HCT116 (cell line): Measurements from ENCODE around the gene ZHX3. TPM values are rescaled to one million over a fixed set of nuclear protein-coding genes. Genes with fewer than 3 reads are reported as not detected.

Experiments used
- ATAC-seq: fragments of 200-7000 bp; cut with Tn5 transposase; 2 replicates; pipeline ENCODE4 v1.9.1; 2020; ENCODE audit warnings: mild to moderate bottlenecking, moderate library complexity
- BruUV-seq: library from RNA; stranded (reverse); fragments of 400-500 nt; replicated peaks from 2 replicates; lab custom pipeline; 2021; lab: Mats Ljungman, UMichigan
- CTCF ChIA-PET: fragments of 300-600 bp; sonication (Branson Sonifier 250); formaldehyde crosslinking; loops from one replicate; lab custom pipeline; 2021; ENCODE audit warnings: antibody characterized with exemption; lab: Charles Lee
- POLR2A ChIA-PET: fragments of 300-600, 350-600 bp; sonication (Branson Sonifier 250); formaldehyde crosslinking; loops from one replicate; lab custom pipeline; 2021; ENCODE audit warnings: antibody characterized with exemption; lab: Charles Lee
- RAD21 ChIA-PET, 2 experiments: fragments of 300-600 bp; sonication (Branson Sonifier 250); formaldehyde crosslinking; loops; one replicate each; lab custom pipeline; 2023; ENCODE audit warnings: low total read pairs in 2 of 2; ENCODE audit not compliant: uncharacterized antibody in 2 of 2, unreplicated experiment in 2 of 2, low non-redundant PET in 1 of 2; lab: Charles Lee
- DNase-seq: peaks from one replicate; pipeline ENCODE4 v3.0.0-alpha.2; 2010; ENCODE audit warnings: low read depth, low spot score
- H2AFZ ChIP-seq: fragments of 200-600 bp; shearing (Covaris generic), sonication (generic); 2 replicates; pipeline ENCODE4 v1.6.1; 2017; ENCODE audit warnings: low read depth, mixed run types, mixed read lengths, antibody characterized with exemption, low read length; ENCODE audit not compliant: poor library complexity, severe bottlenecking
- H3K27ac ChIP-seq: 2 replicates; pipeline ENCODE4 v1.5.1; 2012; ENCODE audit warnings: low read depth, low read length
- H3K27me3 ChIP-seq: fragments of 200-600 bp; sonication (generic); 2 replicates; pipeline ENCODE4 v1.6.1; 2016; ENCODE audit warnings: mixed run types, low read length, mixed read lengths; ENCODE audit not compliant: insufficient read depth
- H3K36me3 ChIP-seq, 2 experiments: fragments of 200-500 bp in 1 of 2; fragments of 200-600 bp in 1 of 2; sonication (Bioruptor generic) in 1 of 2; sonication (generic) in 1 of 2; 2 replicates each; pipeline versions ENCODE4 v1.5.1 to v1.6.1; 2014 to 2016; ENCODE audit warnings: low read length in 2 of 2, inconsistent platforms in 1 of 2, mixed read lengths in 1 of 2, mixed run types in 1 of 2; ENCODE audit not compliant: insufficient read depth in 2 of 2, control insufficient read depth in 1 of 2
- H3K4me1 ChIP-seq, 2 experiments: fragments of 200-600 bp in 1 of 2; sonication (generic) in 1 of 2; 2 replicates each; pipeline versions ENCODE4 v1.5.1 to v1.6.1; 2012 to 2017; ENCODE audit warnings: low read length in 2 of 2, inconsistent platforms in 1 of 2, mild to moderate bottlenecking in 1 of 2, mixed read lengths in 1 of 2, mixed run types in 1 of 2, moderate library complexity in 1 of 2; ENCODE audit not compliant: insufficient read depth in 2 of 2, control insufficient read depth in 1 of 2
- H3K4me2 ChIP-seq: fragments of 200-600 bp; sonication (generic); 2 replicates; pipeline ENCODE4 v1.6.1; 2017; ENCODE audit warnings: mixed run types, low read length, mixed read lengths
- H3K4me3 ChIP-seq, 2 experiments: fragments of 200-600 bp in 1 of 2; sonication (generic) in 1 of 2; replicated peaks in 1 of 2; 2 replicates each; pipeline ENCODE4 v1.5.1; 2011 to 2016; ENCODE audit warnings: low read length in 2 of 2, control low read depth in 1 of 2, low read depth in 1 of 2, mild to moderate bottlenecking in 1 of 2, mixed read lengths in 1 of 2, mixed run types in 1 of 2
- H3K79me2 ChIP-seq: fragments of 200-600 bp; sonication (generic); 2 replicates; pipeline ENCODE4 v1.6.1; 2017; ENCODE audit warnings: mild to moderate bottlenecking, mixed run types, low read length, moderate library complexity, mixed read lengths; ENCODE audit not compliant: insufficient read depth
- H3K9ac ChIP-seq: fragments of 200-600 bp; sonication (generic); 2 replicates; pipeline ENCODE4 v1.6.1; 2016; ENCODE audit warnings: low read length, mixed read lengths
- H3K9me2 ChIP-seq: fragments of 200-600 bp; sonication (generic), shearing (Covaris generic); 2 replicates; pipeline ENCODE4 v1.6.1; 2017; ENCODE audit warnings: mixed run types, mild to moderate bottlenecking, moderate library complexity; ENCODE audit not compliant: insufficient read depth
- H3K9me3 ChIP-seq, 2 experiments: fragments of 200-500 bp in 1 of 2; fragments of 200-600 bp in 1 of 2; sonication (Bioruptor generic) in 1 of 2; sonication (generic) in 1 of 2; 2 replicates each; pipeline ENCODE4 v1.6.1; 2014 to 2017; ENCODE audit warnings: low read length in 2 of 2, mixed read lengths in 2 of 2, inconsistent platforms in 1 of 2, low read depth in 1 of 2, mild to moderate bottlenecking in 1 of 2, mixed run types in 1 of 2, moderate library complexity in 1 of 2; ENCODE audit not compliant: control insufficient read depth in 1 of 2, insufficient read depth in 1 of 2
- H4K20me1 ChIP-seq: fragments of 200-600 bp; sonication (generic), shearing (Covaris generic); 2 replicates; pipeline ENCODE4 v1.6.1; 2017; ENCODE audit warnings: mixed run types, mild to moderate bottlenecking, moderate library complexity; ENCODE audit not compliant: insufficient read depth
- CBX3 ChIP-seq: IDR thresholded peaks from 2 replicates; pipeline ENCODE4 v1.6.1; 2012; ENCODE audit warnings: low read depth
- CEBPB ChIP-seq: IDR thresholded peaks from 2 replicates; pipeline ENCODE4 v1.6.1; 2012; ENCODE audit warnings: low read depth
- EGR1 ChIP-seq: IDR thresholded peaks from 2 replicates; pipeline ENCODE4 v1.6.1; 2012; ENCODE audit warnings: low read depth
- EZH2phosphoT487 ChIP-seq: fragments of 200-600 bp; IDR thresholded peaks from 2 replicates; pipeline ENCODE4 v1.6.1; 2018; ENCODE audit warnings: antibody characterized with exemption, borderline replicate concordance
- POLR2A ChIP-seq: IDR thresholded peaks from 2 replicates; pipeline ENCODE4 v1.7.0; 2011; ENCODE audit warnings: borderline replicate concordance; ENCODE audit not compliant: insufficient read depth, insufficient read length; ENCODE audit errors: extremely low read depth
- RAD21 ChIP-seq: IDR thresholded peaks from 2 replicates; pipeline ENCODE4 v1.6.1; 2012; ENCODE audit warnings: low read depth, mild to moderate bottlenecking
- SIN3A ChIP-seq: IDR thresholded peaks from 2 replicates; pipeline ENCODE4 v1.6.1; 2012; ENCODE audit warnings: low read depth
- SP1 ChIP-seq: IDR thresholded peaks from 2 replicates; pipeline ENCODE4 v1.6.1; 2012; ENCODE audit warnings: low read depth
- SRF ChIP-seq: IDR thresholded peaks from 2 replicates; pipeline ENCODE4 v1.6.1; 2012; ENCODE audit warnings: low read depth
- ZNF274 ChIP-seq: fragments of 200-500 bp; sonication (Bioruptor generic); IDR thresholded peaks from 2 replicates; pipeline ENCODE4 v1.6.1; 2014; ENCODE audit warnings: mild to moderate bottlenecking, low read depth, low read length, inconsistent platforms
- intact Hi-C: fragments of 100-400 bp; cut with micrococcal nuclease; formaldehyde crosslinking; loops from 2 replicates; pipeline ENCODE4 v1.10.0; 2022
- total RNA-seq: library from RNA; stranded (reverse); gene quantifications from one replicate; pipeline ENCODE4 v1.2.1, GENCODE V29; 2021; ENCODE audit not compliant: unreplicated experiment
- TF ChIP-seq, protein P1 (sequence below): IDR thresholded peaks from 2 replicates; pipeline ENCODE4 v1.6.1; 2011; ENCODE audit warnings: mild to moderate bottlenecking, low read length, moderate library complexity; ENCODE audit not compliant: insufficient replicate concordance; ENCODE audit errors: extremely low read depth
- TF ChIP-seq, protein P2 (sequence below): IDR thresholded peaks from 2 replicates; pipeline ENCODE4 v1.6.1; 2012; ENCODE audit warnings: low read depth

Gene ZHX3
- total RNA-seq, 1 experiment from 2014 or later = 13.3 TPM

DNA sequence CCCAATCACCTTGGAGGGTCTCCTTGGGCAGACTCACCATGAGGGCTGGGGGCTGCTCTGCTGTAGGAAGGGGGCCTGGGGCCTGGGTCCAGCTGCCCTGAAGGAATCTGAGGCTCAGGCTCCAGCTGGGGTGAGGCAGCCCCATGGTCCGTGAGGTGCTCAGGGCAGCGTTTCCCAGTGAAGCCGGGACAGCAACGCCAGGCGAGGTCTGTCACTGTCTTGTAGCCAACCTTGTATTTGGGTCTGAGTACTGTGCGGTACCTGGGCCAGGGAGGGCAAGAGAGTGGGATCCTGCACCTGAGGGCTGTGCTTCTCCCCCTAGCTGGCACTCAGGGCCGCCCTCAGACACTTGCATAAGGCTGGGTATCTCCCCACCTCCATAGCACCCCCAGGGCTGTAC, 46.1 kb upstream of the ZHX3 start:
- H3K27ac ChIP-seq = no peak overlapping the region
- no peaks in the 10 kb centered on the region for H3K36me3 ChIP-seq
- ChIA-PET RAD21 (no interaction called here), CTCF (no interaction called here), POLR2A (no interaction called here)
- no peak overlapping the region for H3K4me3 ChIP-seq
- intact Hi-C loops = no loop called here
- no peak overlapping the region for H3K4me2 ChIP-seq
- H3K9ac ChIP-seq = no peak overlapping the region
- no peak overlapping the region for H2AFZ ChIP-seq
- H4K20me1 ChIP-seq = no peaks in the 10 kb centered on the region
- DNase-seq = no peak
- H3K79me2 ChIP-seq = no peaks in the 10 kb centered on the region
- H3K9me3 ChIP-seq = no peaks in the 10 kb centered on the region
- BruUV-seq = no TSS peak
- no peaks in the 10 kb centered on the region for H3K27me3 ChIP-seq
- H3K9me2 ChIP-seq = no peaks in the 10 kb centered on the region
- TF ChIP-seq EGR1 = no peak
- no peak for TF ChIP-seq POLR2A
- no peak for TF ChIP-seq EZH2phosphoT487
- TF ChIP-seq ZNF274 = no peak
- TF ChIP-seq, protein P1, sequence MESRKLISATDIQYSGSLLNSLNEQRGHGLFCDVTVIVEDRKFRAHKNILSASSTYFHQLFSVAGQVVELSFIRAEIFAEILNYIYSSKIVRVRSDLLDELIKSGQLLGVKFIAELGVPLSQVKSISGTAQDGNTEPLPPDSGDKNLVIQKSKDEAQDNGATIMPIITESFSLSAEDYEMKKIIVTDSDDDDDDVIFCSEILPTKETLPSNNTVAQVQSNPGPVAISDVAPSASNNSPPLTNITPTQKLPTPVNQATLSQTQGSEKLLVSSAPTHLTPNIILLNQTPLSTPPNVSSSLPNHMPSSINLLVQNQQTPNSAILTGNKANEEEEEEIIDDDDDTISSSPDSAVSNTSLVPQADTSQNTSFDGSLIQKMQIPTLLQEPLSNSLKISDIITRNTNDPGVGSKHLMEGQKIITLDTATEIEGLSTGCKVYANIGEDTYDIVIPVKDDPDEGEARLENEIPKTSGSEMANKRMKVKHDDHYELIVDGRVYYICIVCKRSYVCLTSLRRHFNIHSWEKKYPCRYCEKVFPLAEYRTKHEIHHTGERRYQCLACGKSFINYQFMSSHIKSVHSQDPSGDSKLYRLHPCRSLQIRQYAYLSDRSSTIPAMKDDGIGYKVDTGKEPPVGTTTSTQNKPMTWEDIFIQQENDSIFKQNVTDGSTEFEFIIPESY = no peak
- no peak for TF ChIP-seq RAD21
- TF ChIP-seq CBX3 = no peak
- no peak for TF ChIP-seq SRF
- H3K4me1 ChIP-seq = no peaks in the 10 kb centered on the region
- ATAC-seq = no peak

DNA sequence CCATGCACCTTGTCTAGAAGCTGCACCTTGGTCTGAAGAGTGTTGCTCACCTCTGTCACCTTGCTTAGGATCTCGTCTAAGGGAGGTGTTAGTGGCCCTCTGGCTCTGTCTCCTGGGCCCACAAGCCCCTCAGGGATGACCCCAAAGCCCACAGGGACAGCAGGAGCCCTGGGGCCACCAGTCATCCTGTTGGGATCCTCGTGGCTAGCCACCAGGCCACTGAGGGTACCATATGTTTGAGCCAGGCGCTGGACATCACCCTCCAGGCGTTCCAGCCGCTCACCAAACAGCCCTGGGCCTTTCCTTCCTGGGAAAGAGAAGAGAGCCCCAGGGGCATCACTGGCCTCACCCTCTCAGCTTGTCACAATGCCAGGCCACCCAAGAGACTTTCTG, 45.2 kb upstream of the ZHX3 start:
- ChIA-PET POLR2A (no interaction called here), RAD21 (no interaction called here), CTCF (no interaction called here)
- H2AFZ ChIP-seq = no peak overlapping the region
- H3K4me3 ChIP-seq = no peak overlapping the region
- no peaks in the 10 kb centered on the region for H3K9me3 ChIP-seq
- no peaks in the 10 kb centered on the region for H3K9me2 ChIP-seq
- H3K27me3 ChIP-seq = no peaks in the 10 kb centered on the region
- no peaks in the 10 kb centered on the region for H3K36me3 ChIP-seq
- H3K27ac ChIP-seq = no peak overlapping the region
- H3K79me2 ChIP-seq = no peaks in the 10 kb centered on the region
- no peaks in the 10 kb centered on the region for H3K4me1 ChIP-seq
- intact Hi-C loops = no loop called here
- no peak for DNase-seq
- no peak for ATAC-seq
- BruUV-seq = no TSS peak
- no peak overlapping the region for H3K9ac ChIP-seq
- no peak overlapping the region for H3K4me2 ChIP-seq
- no peaks in the 10 kb centered on the region for H4K20me1 ChIP-seq
- TF ChIP-seq, protein P1 = no peak
- no peak for TF ChIP-seq SRF
- no peak for TF ChIP-seq CEBPB
- TF ChIP-seq, protein P2, sequence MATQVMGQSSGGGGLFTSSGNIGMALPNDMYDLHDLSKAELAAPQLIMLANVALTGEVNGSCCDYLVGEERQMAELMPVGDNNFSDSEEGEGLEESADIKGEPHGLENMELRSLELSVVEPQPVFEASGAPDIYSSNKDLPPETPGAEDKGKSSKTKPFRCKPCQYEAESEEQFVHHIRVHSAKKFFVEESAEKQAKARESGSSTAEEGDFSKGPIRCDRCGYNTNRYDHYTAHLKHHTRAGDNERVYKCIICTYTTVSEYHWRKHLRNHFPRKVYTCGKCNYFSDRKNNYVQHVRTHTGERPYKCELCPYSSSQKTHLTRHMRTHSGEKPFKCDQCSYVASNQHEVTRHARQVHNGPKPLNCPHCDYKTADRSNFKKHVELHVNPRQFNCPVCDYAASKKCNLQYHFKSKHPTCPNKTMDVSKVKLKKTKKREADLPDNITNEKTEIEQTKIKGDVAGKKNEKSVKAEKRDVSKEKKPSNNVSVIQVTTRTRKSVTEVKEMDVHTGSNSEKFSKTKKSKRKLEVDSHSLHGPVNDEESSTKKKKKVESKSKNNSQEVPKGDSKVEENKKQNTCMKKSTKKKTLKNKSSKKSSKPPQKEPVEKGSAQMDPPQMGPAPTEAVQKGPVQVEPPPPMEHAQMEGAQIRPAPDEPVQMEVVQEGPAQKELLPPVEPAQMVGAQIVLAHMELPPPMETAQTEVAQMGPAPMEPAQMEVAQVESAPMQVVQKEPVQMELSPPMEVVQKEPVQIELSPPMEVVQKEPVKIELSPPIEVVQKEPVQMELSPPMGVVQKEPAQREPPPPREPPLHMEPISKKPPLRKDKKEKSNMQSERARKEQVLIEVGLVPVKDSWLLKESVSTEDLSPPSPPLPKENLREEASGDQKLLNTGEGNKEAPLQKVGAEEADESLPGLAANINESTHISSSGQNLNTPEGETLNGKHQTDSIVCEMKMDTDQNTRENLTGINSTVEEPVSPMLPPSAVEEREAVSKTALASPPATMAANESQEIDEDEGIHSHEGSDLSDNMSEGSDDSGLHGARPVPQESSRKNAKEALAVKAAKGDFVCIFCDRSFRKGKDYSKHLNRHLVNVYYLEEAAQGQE = no peak
- TF ChIP-seq SIN3A = no peak
- TF ChIP-seq CBX3 = no peak
- no peak for TF ChIP-seq SP1
